HG03439 (cell line): ENCODE data around the gene TRIM25.
"Not testable (repeated sequence)": the region's sequence is repeated elsewhere in the genome, so short reads cannot be mapped to it uniquely, and the experiment has no call there.

Experiments used
- ATAC-seq: cut with Tn5 transposase; IDR thresholded peaks from one replicate; pipeline ENCODE4 v1.9.1; 2021; ENCODE audit warnings: mild to moderate bottlenecking, moderate library complexity; ENCODE audit not compliant: unreplicated experiment

TRIM25 gene, protein sequence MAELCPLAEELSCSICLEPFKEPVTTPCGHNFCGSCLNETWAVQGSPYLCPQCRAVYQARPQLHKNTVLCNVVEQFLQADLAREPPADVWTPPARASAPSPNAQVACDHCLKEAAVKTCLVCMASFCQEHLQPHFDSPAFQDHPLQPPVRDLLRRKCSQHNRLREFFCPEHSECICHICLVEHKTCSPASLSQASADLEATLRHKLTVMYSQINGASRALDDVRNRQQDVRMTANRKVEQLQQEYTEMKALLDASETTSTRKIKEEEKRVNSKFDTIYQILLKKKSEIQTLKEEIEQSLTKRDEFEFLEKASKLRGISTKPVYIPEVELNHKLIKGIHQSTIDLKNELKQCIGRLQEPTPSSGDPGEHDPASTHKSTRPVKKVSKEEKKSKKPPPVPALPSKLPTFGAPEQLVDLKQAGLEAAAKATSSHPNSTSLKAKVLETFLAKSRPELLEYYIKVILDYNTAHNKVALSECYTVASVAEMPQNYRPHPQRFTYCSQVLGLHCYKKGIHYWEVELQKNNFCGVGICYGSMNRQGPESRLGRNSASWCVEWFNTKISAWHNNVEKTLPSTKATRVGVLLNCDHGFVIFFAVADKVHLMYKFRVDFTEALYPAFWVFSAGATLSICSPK

DNA sequence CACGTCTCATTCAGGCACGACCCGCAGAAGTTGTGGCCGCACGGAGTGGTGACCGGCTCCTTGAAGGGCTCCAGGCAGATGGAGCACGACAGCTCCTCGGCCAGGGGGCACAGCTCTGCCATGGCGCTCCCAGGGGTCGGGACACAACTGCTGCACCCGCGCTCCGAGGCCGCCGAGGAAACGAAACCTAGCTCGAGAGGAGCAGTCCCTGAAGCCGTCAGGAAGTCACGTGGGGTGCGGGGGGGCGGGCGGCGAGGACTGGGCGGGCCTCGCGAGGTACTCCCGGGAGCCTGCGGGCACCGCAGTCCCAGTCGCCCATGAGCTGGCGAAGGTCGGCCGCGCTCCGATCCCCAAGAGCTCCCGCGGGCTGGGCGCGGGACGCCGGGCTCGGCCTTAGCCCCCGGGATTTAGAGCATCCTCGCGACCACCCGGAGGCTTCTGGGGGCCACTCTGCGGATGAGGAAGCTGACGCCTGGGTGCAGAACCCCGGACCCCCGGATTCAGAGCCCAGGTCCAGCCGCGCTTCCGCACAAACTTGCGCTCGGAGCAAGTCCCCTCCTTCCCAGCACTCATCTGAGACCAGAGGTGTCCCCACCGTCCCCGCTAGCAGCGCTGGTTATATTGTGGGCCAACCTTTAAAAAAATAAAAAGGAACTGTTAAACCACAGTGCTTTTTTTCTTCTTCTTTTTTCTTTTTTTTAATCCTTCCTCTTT, at the start of gene TRIM25:
TRIM25 (minus strand) TSS at position 183 of the 714 bp plus-strand sequence; CDS start at position 122, 61 bp downstream.
- peak; percentile 53 for ATAC-seq

DNA sequence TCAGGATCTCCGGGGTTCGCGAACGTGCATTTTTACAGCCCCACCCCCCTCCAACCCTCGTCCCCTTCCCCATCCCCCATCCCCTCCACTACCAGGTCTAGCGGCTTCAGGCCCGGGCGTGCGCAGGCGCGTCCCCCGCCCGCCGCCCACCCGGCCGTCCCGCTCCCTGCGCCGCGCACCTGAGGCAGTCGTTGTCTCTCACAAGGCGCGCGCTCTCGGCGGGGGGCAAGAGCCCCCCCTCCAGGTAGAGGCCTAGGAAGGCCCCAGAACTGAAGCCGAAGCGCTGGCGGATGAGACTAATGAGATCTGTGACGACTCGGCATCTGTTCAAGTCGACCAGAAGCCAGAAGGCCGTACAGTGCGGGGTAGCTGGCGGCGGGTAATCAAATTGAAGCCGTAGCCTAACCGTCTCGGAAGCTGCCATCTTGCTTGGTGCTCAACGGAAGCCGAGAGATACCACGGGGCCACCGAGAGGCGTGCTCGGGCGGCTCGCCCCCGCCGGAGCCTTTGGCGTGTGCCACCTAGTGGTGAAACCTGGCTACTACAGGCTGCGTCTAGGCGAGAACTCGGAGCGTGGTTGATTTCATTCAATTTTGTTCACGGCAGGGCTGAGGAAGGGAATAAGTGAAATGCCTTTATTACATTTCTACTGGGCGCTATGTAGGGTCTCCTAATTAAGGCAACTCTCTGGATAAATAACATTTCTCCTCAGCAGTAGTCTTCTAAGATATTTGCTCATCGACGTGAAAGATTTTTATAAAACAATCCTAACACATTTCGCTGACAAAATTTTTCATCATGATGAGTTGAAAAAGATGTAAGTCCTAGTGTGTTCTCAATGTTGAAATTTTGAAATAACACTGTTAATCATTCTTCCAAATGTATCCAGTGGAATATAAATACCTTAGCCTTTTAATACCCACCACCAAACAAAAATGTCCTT, 47.0 kb upstream of the TRIM25 start, which contains the start of gene COIL:
COIL (minus strand) TSS at position 455 of the 943 bp plus-strand sequence; CDS start at position 424, 31 bp downstream.
- ATAC-seq = peak; percentile 96

DNA sequence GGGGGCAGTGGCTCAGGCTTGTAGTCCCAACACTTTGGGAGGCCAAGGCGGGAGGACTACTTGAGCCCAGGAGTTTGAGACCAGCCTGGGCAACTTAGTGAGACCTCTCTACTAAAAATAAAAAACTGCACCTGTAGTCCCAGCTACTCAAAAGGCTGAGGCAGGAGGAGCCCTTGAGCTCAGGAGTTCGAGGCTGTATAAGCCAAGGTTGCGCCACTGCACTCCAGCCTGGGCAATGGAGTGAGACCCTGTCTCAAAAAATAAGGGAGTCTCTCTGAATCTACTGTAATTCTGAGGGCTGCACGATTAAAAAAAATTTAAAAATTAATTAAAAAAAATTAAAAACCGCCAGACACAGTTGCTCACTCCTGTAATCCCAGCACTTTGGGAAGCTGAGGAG, 43.1 kb upstream of the TRIM25 start:
- ATAC-seq = no peak

DNA sequence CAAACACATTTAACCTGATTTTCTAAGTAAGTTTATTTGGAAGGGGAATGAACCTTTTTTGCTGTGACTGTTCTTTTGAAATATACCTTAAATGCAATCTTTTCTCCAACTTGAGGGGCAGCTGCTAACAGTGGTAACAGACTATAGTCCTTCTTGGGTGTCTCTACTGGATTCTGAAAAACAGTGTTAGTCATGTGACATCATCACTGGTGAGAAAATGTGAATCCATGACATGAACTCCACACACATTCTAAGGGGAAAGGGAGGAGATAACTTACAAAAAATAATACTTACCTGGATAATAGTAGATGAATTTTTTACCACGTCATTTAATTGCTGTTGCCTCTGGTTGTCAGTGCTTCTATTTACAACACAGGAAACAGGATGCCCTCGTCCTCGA, 35.7 kb upstream of the TRIM25 start:
- ATAC-seq = no peak

DNA sequence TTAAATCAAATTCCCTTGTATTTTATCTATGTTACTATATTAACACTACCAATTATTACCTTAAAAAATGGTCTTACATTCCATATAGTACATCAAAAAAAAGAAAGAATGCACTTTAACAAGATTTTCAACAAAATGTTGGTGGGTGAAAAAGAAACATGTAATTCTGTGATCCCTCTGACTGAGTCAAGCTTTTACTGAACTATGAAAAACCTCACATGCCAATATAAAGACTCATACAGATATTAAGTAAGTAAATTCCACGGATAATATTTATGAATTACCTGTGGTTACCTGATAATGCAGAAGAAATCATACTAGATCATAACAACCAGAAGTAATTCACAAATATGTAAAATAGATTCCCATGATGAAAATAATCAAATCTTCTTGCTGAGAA, 34.6 kb upstream of the TRIM25 start:
- no peak for ATAC-seq

DNA sequence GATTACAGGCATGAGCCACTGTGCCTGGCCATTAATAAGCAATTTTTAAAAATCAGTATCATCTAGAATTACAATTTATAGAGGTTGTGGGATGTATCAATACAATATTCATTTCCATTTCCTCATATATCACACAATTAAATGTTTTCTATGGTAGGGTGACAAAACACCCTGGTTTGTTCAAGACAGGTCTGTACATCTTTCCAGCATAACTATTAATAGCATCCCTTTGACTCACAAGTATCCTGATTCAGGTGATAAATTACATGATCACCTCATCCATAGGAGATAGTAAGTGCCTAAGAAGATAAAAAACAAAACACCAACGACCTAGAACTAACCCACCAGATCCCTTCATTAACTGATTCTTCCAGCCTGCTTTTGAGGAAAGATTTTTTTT, 33.9 kb upstream of the TRIM25 start:
- no peak for ATAC-seq

DNA sequence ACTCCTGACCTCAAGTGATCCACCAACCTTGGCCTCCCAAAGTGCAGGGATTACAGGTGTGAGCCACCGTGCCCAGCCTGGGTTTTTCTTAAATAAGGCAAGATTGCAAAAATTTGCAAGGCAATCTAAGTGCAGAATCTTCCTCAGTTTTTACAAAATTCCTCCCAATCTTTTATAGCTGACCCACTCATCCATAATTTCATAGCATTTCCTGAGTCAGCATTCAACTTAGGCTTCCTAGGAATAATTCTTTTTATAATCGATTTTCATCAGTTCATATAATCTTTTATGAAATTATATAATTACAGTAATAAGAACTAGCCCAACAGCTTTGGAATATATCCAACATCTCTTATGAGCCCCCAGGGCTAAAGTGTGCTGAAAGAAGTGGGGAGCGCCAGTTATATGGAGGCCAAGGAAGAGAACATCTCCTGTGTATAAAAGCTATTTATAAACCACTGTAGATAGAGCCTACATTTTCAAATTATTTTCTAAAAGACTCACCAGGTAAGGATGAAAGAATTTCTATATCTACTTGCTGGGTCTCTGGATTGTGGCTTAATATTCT, 32.2 kb upstream of the TRIM25 start:
- ATAC-seq = no peak

DNA sequence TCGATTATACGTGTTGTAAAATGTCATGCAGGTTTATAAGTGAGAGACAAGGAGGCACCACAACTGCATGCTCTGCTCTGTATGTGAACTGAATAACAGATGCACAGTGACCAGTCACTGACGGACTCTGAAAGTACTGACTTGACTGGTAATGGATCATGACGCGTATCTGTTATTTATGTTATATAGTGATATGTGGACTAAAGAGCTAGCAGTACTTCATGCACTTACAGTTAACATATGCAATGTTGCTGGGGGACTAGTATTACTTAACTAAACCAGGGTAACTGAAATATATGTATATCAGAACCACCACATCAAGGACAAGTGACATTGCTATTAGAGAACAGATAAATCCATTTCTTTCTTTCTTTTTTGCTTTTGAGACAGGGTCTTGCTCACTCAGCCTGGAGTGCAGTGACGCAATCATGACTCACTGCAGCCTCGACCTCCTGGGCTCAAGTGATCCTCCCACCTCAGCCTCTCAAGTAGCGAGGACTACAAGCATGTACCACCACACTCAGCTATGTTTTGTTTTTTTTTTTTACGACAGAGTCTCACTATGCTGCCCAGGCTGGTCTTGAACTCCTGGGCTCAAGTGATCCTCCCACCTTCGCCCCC, 29.8 kb upstream of the TRIM25 start:
- ATAC-seq = no peak

DNA sequence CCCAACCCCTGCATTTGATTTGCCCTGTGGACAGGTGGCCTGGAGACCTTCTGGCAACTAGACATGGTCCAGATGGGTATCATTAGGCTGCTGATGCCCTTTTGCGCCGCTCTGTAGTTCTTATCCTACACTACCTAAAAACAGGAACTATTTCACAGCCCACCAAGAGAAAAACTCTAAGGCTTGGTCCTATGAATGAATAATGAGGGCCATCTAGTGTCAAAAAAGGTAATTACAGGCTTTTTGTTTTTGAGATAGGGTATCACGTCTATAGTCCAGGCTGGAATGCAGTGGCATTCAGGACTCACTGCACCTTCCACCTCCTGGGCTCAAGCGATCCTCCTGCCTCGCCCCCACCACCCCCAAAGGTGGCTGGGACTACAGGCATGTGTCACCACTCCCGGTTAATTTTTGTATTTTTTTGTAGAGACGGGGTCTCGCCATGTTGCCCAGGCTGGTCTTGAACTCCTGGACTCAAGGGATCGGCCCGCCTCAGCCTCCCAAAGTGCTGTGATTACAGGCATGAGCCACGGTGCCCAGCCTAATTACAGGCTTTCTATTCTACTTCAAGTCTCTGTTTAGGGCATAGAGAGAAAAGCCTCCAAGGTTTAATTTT, 26.1 kb upstream of the TRIM25 start:
- no peak for ATAC-seq

DNA sequence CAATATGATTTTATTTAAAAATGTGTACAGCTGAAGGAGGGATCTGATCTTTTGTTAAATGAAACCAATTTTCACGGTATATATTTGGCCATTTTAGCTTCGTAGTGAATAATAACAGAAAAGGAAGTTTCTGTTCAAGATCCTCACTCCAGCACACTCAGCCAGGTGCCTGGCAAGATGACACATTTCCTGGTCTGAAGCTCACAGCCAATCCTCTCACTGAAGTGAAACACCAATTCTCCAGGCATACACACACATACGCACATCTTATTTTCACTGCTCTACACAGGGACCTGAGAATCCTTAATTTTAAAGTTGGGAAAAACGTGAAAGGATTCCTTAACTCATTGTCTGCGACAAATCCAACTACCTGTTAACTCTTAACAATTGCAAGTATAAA, 24.4 kb upstream of the TRIM25 start:
- not testable (repeated sequence) for ATAC-seq

DNA sequence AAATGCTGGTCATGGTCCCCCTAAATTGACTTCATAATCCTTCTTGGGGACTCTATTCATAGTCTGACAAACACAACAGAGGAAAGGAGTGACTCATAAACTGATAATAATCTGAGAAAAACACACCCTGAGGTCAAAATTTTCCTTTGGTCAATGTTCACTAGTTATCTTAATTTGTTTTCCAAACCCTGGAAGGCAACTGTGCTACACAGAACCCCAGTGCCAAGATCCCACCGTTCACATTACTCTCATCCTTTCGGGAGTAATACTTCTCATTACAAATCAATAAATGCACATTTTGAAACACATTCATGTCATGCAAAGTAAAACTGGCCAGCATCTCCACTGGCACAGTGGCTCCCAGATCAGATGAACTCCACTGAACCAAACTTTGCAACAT, 23.8 kb upstream of the TRIM25 start:
- ATAC-seq = no peak

DNA sequence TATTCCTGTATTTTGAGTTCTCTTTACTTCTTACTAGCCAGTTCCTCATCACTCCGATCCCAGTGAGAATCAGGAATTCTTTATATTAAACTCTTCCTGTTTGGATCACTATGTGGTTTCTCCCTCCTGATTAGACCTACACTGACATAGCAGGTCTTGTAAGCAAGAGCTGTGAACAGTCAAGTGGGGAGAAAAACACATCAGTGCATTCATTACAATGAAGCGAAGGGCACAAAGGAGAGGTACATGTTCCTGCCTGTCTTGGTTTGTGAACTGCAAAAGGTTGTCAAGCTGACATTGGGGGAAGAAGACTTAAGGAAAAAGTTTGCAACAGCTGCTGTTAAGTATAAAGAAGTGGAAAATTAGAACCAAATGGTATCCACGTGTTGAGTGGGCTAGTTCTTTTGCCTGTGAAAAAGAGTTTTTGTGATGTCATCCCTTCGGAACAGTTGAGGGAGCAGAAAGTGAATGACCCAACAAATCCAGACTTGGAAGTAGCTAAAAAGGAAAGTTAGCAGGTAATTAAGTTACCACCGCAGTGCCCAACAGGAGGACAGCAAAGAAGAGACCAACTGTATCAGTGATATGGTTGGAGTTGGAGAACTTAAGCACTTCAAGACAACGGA, 23.0 kb upstream of the TRIM25 start:
- no peak for ATAC-seq

DNA sequence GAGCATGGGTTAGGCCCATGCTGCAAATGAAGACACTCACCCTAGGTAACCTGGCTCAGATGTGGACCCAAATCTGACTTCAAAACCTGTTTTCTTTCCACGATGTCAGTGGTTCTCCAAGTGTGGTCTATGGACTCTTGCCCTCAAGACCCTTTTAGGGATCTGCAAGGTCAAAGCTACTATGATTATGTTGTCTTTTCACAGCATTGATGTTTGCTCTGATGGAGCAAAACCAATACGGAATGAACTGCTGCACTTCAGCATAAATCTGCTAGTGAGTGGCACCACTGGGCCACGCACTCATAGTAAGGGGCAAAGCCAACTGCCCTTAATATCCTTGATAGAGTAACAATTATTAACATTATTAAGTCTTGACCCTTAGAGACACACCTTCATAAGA, 21.6 kb upstream of the TRIM25 start:
- no peak for ATAC-seq

DNA sequence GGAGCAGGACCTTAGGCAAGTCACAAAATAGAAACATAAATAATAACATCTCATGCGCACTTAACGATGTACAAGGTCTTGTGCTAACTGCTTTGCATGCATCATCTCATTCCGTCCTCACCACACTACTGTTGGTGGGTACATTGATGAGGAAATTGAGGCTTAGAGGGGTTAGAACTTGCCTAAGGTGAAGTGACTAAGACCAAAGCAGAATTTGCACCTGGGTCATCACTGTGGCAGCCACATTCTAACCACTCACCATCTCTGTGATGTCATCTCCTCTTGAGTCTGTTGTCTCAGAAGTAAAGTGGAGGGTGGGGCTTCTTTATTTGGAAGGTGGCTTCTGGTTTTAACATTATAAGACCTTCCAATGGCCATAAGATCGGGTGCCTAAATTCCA, 20.4 kb upstream of the TRIM25 start:
- ATAC-seq = no peak

DNA sequence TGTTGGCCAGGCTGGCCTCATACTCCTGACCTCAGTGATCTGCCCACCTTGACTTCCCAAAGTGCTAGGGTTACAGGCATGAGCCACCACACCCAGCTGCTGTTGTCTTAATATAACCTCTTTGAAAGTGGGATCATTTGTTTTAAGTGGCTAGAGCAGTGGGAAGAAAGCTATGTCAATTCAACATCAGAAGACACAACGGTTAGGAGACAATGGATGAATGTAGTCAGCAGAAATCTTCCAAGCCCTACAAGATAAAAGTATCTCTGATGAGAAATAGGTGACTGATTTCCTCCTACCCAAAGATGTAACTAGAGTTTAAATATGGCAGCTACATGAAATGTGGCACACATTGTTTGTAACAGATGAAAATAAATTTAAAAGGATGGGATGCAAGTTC, 20.0 kb upstream of the TRIM25 start:
- ATAC-seq = no peak

DNA sequence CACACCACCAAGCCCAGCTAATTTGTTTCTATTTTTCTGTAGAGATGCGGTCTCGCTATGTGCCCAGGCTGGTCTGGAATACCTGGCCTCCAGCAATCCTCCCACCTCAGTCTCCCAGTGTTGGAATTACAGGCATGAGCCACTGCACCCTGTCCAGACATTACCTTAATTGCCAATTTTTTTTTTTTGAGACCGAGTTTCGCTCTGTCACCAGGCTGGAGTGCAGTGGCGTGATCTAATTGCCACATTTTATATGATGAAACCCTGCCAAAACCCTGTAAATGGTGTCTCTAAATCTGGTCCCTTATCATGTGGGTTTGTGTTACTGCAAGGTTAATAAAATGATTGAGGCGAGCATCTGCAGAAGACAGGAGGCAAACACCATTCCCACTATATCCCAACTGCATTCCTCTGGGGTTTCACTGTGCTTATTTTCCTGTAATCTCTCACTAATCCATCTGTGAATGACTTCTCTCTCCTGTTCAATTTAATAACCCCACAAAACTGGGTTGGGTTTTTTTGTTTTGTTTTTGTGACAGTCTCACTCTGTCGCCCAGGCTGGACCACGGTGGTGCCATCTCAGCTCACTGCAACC, 19.4 kb upstream of the TRIM25 start:
- ATAC-seq = no peak

DNA sequence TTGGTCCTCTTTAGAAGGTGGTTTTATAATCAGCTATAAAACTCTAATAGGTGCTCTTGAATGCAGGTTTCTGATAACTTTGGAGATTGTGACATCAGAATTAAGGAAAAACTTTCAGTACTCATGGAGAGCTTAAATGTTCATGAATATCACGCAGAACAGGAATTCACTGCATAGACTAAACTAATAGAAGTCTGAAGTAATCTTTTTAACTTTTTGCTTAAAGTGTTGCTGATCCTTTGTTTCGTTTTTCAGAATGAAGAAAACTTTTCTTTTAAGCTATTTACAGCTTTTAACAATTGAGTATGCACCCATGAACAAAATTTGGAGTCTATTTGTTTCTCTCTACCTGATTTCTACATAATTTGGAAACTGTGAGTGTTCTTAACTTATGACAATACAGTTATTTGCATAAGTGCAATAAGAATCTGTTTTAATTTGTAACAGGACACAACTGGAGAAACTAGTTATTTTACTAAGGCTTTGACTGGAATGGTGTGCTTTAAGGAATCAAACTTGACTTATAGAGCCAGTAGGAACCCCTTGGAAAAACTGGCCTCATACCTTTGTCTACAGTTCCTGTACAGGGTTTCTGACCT, 17.0 kb upstream of the TRIM25 start:
- ATAC-seq = no peak

DNA sequence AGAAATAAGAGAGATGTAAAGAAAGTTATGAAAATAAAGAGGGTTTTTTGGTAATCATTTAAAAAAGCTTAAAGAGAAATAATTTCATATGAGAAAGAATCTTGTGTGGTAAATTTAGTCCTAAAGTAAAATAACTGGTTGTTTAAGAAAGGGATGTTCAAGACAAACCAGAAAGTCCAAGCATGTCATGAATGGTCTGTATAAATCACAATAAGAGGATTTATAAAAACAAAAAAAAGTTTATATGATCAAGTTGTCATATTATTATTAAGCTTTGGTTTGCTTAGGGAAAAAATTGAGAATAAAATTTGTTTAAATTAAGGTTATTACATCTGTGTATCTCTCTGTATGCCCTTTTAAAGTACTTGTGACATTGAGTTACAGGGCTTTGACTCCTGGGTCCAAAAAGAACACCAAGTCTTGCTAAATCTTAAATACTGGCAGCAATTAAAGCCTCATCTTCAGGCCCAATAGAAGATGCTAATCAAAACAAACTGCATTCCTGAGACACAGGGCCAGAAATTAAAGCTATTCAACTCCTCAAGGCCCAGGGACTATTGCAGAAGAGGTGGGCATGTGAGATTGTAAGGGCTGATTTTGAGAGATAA, 15.6 kb upstream of the TRIM25 start:
- no peak for ATAC-seq
